ENCODE results near the gene TUFT1. TPM values are rescaled to one million over a fixed set of nuclear protein-coding genes. Genes with fewer than 3 reads are reported as not detected.
A peak's percentile ranks its signal among the peaks of the same experiment; 100 is the strongest.

TUFT1 gene
- total RNA-seq, 1 experiment from 2014 or later = 7.9 TPM

DNA sequence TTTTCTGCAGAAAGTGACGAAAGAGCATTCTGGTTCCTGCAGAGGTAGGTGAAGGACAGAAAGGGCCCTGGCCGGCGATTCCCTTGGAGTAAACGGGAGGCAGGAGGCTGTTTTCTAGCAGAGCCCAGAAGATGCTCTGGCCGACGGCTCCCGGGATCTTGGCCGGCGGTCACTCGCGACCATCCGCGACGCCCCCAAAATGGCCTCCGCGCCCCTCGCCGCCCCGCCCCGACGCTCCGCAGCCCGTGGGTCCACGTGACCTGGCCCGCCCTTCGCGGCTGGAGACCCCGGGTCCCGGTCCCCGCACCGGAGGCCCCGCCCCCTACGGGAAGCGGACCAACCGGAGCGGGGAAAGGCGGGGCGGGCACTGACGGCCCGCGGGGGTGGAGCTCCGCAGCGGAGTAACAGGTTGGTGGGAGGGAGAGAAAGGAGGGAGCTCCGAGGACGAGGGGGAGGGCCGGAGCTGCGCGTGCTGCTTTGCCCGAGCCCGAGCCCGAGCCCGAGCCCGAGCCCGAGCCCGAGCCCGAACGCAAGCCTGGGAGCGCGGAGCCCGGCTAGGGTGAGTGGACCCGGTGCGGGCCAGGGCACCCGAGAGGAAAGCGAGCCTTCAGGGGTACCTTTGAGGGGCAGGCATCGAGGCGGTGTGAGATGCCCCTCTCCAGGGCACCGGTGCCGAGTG is 29.0 kb upstream of the TUFT1 start, which contains the start of gene CGN:
CGN (plus strand) TSS at position 431 of the 679 bp plus-strand sequence. CDS start 7,133 bp downstream, outside the sequence.
- Mint-ChIP-seq H3K27ac (peak within 1 kb of the TSS; percentile 97), H3K4me3 (peak within 1 kb of the TSS; percentile 84), H3K36me3 (no peaks in the 10 kb centered on the region), H3K9me3 (no peaks in the 10 kb centered on the region), H3K4me1 (peaks cover 46% of the 10 kb centered on the region), H3K27me3 (ENCODE audit: low read depth) (no peaks in the 10 kb centered on the region)
- peak; percentile 14; the same call in 1 of the 2 replicates for TF ChIP-seq FOXP4 (CRISPR knock-in tag; IDR thresholded peaks at IDR 0.05)
- TF ChIP-seq FOXP1 (CRISPR knock-in tag; IDR thresholded peaks at IDR 0.05; ENCODE audit: borderline replicate concordance) = 0 out of 2 replicates have a peak, but pooled peaks have one; percentile 20
- TF ChIP-seq, protein P1, sequence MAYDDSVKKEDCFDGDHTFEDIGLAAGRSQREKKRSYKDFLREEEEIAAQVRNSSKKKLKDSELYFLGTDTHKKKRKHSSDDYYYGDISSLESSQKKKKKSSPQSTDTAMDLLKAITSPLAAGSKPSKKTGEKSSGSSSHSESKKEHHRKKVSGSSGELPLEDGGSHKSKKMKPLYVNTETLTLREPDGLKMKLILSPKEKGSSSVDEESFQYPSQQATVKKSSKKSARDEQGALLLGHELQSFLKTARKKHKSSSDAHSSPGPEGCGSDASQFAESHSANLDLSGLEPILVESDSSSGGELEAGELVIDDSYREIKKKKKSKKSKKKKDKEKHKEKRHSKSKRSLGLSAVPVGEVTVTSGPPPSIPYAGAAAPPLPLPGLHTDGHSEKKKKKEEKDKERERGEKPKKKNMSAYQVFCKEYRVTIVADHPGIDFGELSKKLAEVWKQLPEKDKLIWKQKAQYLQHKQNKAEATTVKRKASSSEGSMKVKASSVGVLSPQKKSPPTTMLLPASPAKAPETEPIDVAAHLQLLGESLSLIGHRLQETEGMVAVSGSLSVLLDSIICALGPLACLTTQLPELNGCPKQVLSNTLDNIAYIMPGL (CRISPR knock-in tag; IDR thresholded peaks at IDR 0.05) = peak; percentile 46; the same call in 1 of the 2 replicates
- TF ChIP-seq MAX (CRISPR knock-in tag; IDR thresholded peaks at IDR 0.05) = peak; percentile 52; the same call in 1 of the 2 replicates
- no peak for TF ChIP-seq HMGA2 (CRISPR knock-in tag; IDR thresholded peaks at IDR 0.05)
- peak; percentile 70; the same call in 1 of the 2 replicates for TF ChIP-seq E2F5 (CRISPR knock-in tag; IDR thresholded peaks at IDR 0.05)
- no peak for TF ChIP-seq ELF4 (CRISPR knock-in tag; IDR thresholded peaks at IDR 0.05; ENCODE audit: low read depth)
- peak; percentile 23; the same call in 1 of the 2 replicates for TF ChIP-seq FOXK1 (CRISPR knock-in tag; IDR thresholded peaks at IDR 0.05)
- peak; percentile 17; the same call in 1 of the 2 replicates for TF ChIP-seq ZBTB43 (CRISPR knock-in tag; IDR thresholded peaks at IDR 0.05)
- no peak for TF ChIP-seq ZNF396 (CRISPR knock-in tag; IDR thresholded peaks at IDR 0.05; ENCODE audit: borderline replicate concordance)
- TF ChIP-seq, protein P2, sequence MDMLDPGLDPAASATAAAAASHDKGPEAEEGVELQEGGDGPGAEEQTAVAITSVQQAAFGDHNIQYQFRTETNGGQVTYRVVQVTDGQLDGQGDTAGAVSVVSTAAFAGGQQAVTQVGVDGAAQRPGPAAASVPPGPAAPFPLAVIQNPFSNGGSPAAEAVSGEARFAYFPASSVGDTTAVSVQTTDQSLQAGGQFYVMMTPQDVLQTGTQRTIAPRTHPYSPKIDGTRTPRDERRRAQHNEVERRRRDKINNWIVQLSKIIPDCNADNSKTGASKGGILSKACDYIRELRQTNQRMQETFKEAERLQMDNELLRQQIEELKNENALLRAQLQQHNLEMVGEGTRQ (CRISPR knock-in tag; IDR thresholded peaks at IDR 0.05) = peak; percentile 97
- TF ChIP-seq, protein P3, sequence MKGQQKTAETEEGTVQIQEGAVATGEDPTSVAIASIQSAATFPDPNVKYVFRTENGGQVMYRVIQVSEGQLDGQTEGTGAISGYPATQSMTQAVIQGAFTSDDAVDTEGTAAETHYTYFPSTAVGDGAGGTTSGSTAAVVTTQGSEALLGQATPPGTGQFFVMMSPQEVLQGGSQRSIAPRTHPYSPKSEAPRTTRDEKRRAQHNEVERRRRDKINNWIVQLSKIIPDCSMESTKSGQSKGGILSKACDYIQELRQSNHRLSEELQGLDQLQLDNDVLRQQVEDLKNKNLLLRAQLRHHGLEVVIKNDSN (CRISPR knock-in tag; IDR thresholded peaks at IDR 0.05) = peak; percentile 92
- peak; percentile 55; the same call in 1 of the 2 replicates for TF ChIP-seq TEAD1 (CRISPR knock-in tag; IDR thresholded peaks at IDR 0.05)
- TF ChIP-seq SP1 (CRISPR knock-in tag; conservative IDR thresholded peaks at IDR 0.05) = peak; percentile 95
- 0 out of 2 replicates have a peak, but pooled peaks have one; percentile 43 for TF ChIP-seq NR3C1 (CRISPR knock-in tag; conservative IDR thresholded peaks at IDR 0.05; ENCODE audit: low read depth)
- no peak for TF ChIP-seq ATF6 (CRISPR knock-in tag; IDR thresholded peaks at IDR 0.05)
- TF ChIP-seq PRDM15 (CRISPR knock-in tag; IDR thresholded peaks at IDR 0.05) = no peak
- 0 out of 2 replicates have a peak, but pooled peaks have one; percentile 40 for TF ChIP-seq ETV6 (CRISPR knock-in tag; IDR thresholded peaks at IDR 0.05)
- DNase-seq (ENCODE audit: low spot score) = peak; percentile 96
- ChIA-PET POLR2A (interaction anchor here (0.6 to 4.1 kb wide), 12 partner anchors 9 to 482 kb away, joined by 3 to 56 read pairs (median 4); partner anchors contain the start of genes C2CD4D, POGZ and TUFT1), CTCF (interaction anchor here (0.6 to 2.3 kb wide), 15 partner anchors 9 to 326 kb away, joined by 3 to 12 read pairs (median 3); partner anchors contain the start of genes CELF3 and TUFT1)
- ATAC-seq = peak; percentile 87

Measured in WTC11 (cell line).